ENCODE results near the gene ERN1. TPM values are rescaled to one million over a fixed set of nuclear protein-coding genes. Genes with fewer than 3 reads are reported as not detected.

Gene ERN1
- total and polyA plus RNA-seq, 10 donors = 3.1 to 65.4 (median 44.1) TPM

- peaks cover 0 to 7% (median 0%) of the 10 kb centered on the region in 6 donors for H3K36me3 ChIP-seq
- H3K27ac ChIP-seq = peak overlapping the region in 2 of 8 donors; percentile 14 to 23
- DNase-seq = no peak
- H3K4me3 ChIP-seq = no peak overlapping the region
- H3K9me3 ChIP-seq = no peaks in the 10 kb centered on the region
- TF ChIP-seq CTCF (IDR thresholded peaks at IDR 0.05 in 8 of 11, conservative IDR thresholded peaks at IDR 0.05 in 3 of 11) (no peak), POLR2AphosphoS5 (IDR thresholded peaks at IDR 0.05) (no peak), POLR2A (IDR thresholded peaks at IDR 0.05) (no peak)
- WGBS, 5 donors = 75 to 91% (median 84%) methylated on average over 5 of the region's 5 CpGs
- peaks cover 0 to 73% (median 29%) of the 10 kb centered on the region in 6 donors for H3K4me1 ChIP-seq
- intact Hi-C loops (cut with DNase I; ENCODE audit: low total_unique reads) = no loop called here
- no peaks in the 10 kb centered on the region for H3K27me3 ChIP-seq (replicated peaks in 1 of 7)
Measured at GRCh38 chr17:64103391-64104364, 26.3 kb downstream of the ERN1 start.

- no peak for TF ChIP-seq POLR2AphosphoS5 (IDR thresholded peaks at IDR 0.05)
- no peak for TF ChIP-seq POLR2A (IDR thresholded peaks at IDR 0.05)
- TF ChIP-seq CTCF (IDR thresholded peaks at IDR 0.05 in 8 of 11, conservative IDR thresholded peaks at IDR 0.05 in 3 of 11) = no peak
- intact Hi-C loops (cut with DNase I; ENCODE audit: low total_unique reads) = no loop called here
- no peak for DNase-seq
- Histone ChIP-seq H3K27me3 (replicated peaks in 1 of 7) (no peaks in the 10 kb centered on the region), H3K4me3 (no peak overlapping the region), H3K9me3 (no peaks in the 10 kb centered on the region), H3K27ac (no peak overlapping the region), H3K4me1 (peaks cover 0 to 68% (median 21%) of the 10 kb centered on the region in 6 donors), H3K36me3 (peaks cover 0 to 10% (median 2%) of the 10 kb centered on the region in 6 donors)
- 93 to 96% (median 94%) methylated on average over 7 of the region's 7 CpGs for WGBS, 5 donors
Measured at GRCh38 chr17:64102627-64103390, 27.1 kb downstream of the ERN1 start.

- Histone ChIP-seq H3K9me3 (no peaks in the 10 kb centered on the region), H3K36me3 (peaks cover 0 to 35% (median 7%) of the 10 kb centered on the region in 6 donors), H3K4me3 (no peak overlapping the region), H3K27me3 (replicated peaks in 1 of 7) (no peaks in the 10 kb centered on the region), H3K4me1 (peaks cover 0 to 54% (median 11%) of the 10 kb centered on the region in 6 donors), H3K27ac (no peak overlapping the region)
- TF ChIP-seq POLR2A (IDR thresholded peaks at IDR 0.05) (no peak), POLR2AphosphoS5 (IDR thresholded peaks at IDR 0.05) (no peak), CTCF (IDR thresholded peaks at IDR 0.05 in 8 of 11, conservative IDR thresholded peaks at IDR 0.05 in 3 of 11) (no peak)
- no peak for DNase-seq
- intact Hi-C loops (cut with DNase I; ENCODE audit: low total_unique reads) = no loop called here
- 93 to 99% (median 95%) methylated on average over 6 of the region's 6 CpGs for WGBS, 5 donors
Measured at GRCh38 chr17:64099543-64099942, 30.4 kb downstream of the ERN1 start.
